Central memory CD4-positive, alpha-beta T cell (primary cell): ENCODE data around the gene TRIP12.
"Not testable (repeated sequence)": the region's sequence is repeated elsewhere in the genome, so short reads cannot be mapped to it uniquely, and the experiment has no call there.

Source experiments
- DNase-seq: peaks from one replicate; pipeline ENCODE4 v3.0.0; 2022

Gene TRIP12

DNA sequence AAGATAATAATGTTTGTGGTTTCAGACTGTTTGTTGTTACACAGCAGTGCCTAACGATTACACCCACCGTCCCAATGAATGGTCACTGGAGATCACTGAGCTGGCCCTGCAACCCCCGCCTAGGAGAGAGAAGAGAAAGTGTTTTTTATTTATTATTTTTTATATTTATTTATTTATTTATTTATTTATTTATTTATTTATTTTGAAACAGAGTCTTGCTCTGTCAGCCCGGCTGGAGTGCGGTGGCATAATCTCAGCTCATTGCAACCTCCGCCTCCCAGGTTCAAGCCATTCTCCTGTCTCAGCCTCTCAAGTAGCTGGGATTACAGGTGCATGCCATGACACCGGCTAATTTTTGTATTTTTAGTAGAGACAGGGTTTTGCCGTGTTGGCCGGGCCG, 164.3 kb downstream of the TRIP12 start:
- DNase-seq = not testable (repeated sequence)

DNA sequence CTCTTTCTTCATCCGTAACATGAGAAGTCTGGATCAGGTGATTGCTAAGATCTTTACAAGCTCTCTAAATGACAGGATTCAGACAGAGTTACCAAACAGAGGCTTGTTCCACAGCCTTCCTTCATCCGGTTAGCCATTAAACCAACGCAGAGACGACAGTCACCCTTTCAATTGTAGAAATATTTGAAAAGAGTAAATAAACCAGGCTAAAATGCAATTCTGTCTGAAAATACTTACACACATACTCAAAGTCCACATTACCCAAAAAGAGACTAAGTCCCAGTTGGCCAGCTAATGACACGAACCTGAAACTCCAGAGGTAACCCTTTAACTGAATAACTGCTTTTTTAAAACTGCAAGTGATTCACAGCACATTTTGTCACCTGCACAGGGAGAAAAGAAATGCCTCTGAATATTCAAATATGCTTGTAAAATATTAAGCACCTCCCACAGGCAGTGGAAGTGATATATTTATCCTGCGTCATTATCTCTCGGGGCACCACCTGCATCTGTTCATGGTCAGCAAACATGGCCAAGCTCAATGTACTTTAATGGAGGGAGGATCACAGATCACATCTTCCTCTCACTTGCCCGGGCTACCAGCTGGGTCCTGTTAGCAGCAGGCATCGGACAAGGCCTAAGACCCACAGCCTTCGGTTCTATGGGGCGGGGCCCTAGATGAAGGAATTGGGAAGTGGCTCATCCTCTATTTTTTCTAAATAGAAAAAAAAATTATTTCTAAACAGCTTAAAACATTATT, 168.7 kb downstream of the TRIP12 start:
- no peak for DNase-seq

- DNase-seq = no peak
These were observed 172.0 kb downstream of the TRIP12 start for GRCh38 chr2:229749779-229750178.

DNA sequence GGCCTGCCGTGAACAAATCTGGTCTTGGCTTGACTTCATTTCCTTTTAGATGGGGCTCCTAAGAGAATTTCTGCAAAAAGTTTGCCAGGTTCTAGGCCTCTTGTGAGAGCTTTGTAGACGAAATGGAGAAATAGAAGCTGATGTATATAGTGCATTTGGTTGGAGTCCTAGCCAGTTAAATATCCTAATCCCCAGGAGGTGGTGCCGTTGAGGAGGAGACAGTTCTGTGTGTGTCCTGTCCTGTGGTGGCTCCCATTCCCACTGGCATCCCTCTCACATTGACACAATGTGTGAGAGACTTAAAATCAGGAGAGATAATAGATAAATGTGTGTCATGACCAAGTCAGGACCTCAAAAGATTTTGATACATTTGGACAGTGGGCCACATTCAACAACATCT, 172.9 kb downstream of the TRIP12 start:
- DNase-seq = no peak

GRCh38 chr2:229742691-229743090, 179.1 kb downstream of the TRIP12 start:
- not testable (repeated sequence) for DNase-seq

DNA sequence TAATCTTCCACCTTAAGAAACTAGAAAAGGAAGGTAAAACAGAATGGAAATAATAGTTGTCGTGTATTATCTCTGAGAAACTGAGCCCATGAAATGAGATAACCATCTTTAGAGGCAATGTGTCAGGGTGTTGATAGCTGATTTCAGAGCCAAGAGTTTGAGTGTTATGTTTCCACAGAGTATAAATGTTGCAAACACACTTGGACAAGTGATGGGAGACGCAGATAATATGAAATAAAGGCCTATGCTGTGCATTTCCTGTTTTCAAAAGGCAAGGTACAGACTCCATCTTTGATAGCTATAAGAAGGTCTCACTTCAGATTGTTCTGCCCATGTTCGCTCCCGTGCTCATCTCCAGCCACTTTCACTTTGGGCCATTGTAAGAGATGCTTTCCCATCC, 181.5 kb downstream of the TRIP12 start:
- DNase-seq = no peak

DNA sequence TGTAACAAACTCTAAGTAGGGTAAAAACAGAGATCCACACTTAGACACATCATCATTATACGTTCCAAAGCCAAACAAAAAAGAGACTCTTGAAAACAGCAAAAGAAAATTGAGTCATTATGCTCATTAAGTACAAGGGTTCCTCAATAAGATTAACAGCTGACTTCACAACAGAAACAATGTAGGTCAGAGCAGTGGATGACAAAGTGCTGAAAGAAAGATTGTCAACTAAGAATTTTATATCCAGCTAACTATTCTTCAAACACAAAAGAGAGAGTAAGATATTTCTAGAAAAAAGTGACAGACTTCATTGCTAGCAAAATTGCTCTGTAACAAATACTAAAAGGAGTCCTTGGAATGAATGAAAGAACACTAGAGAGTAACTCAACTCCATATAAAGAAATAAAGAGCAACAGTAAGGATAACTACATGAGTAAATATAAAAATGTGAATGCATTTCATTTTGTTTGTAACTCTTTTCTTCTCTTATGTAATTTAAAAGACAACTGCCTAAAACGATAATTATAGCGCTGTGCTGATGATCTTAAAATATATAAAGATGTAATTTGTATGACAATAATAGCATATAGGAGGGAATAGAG, 183.7 kb downstream of the TRIP12 start:
- no peak for DNase-seq

- DNase-seq = no peak
These were observed 187.4 kb downstream of the TRIP12 start for GRCh38 chr2:229734410-229734809.

DNA sequence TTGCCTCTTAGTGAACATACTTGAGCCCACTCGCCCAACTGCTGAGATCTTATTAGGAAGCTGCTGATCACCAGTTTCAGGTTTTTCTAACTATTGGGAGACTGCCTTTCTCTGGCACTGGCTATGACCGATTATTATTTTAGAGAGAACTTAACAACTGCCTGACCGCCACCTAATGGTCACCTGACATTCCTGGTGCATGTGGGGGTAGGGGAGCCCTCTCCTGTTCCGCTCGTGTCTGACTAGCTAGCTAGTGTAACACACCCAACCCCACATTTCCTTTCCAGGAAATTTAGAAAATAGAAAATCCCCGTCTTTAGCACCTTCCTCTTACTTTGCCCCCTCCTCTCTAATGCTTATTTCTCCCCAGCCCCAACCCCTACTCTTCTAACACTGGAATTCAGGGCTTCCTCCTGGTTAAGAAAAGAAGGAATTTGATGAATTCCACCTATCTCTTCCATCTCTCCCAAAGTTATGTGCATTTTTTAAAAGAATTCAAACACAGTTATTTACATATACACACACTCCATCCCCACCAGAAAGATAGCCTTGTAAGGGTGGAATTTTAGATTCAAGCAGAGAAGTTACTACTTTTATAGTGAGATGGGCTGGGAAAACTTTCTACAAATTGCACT, 188.1 kb downstream of the TRIP12 start:
- no peak for DNase-seq

DNA sequence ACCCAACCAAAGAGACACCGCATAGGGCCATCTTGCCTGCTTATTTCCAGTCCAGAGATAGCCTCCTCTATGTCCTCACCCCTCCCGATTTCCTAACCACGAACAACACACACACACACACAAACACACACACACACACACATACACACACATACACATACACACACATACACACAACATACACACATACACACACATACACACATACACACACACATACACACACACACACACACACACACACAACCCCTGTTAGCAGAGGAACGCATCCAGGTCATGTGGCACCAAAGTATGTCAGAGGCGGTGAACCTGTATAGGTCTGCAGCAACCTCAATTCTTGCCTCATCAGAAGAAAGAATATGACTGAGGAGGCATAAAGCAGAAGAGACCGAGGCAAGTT, 188.9 kb downstream of the TRIP12 start:
- no peak for DNase-seq

- DNase-seq = no peak
These were observed 189.9 kb downstream of the TRIP12 start for GRCh38 chr2:229731916-229732315.

DNA sequence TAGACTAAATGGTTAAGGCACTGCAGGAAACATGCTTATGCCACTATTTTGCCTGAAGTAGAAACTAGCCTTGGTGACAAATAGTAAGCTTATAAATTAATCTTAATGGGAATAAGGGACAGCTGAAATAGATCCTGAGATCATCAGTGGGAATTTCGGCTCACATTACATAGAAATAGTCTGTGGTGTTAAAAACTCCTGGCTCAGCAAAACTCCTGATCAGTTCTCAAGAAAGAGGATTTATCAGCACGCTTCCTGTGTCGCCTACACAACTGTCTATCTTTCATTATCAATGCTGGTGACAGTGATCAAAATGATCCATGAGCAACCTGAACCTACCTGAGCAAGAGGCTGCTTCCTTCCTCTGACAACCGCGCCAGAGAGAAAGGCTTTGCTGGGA, 190.4 kb downstream of the TRIP12 start:
- DNase-seq = no peak

- no peak for DNase-seq
These were observed 193.4 kb downstream of the TRIP12 start for GRCh38 chr2:229728370-229728769.

DNA sequence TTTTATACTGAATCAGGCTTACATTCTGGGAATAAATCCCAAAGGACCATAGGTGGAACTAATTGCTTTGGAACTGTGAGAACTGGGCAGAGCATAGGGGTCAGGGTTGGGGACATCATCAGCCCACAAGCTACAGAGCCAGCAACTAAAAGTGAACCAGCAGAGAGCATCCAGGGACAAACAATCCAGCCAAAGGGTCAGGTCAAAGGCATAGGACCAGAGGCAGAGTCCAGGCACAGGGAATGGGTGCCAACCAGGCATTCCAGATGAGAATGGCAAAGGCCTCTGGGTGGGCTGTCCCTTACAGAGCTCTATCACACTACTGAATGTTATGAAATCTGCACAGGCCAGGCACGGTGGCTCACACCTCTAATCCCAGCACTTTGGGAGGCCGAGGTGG, 195.2 kb downstream of the TRIP12 start:
- DNase-seq = no peak

- no peak for DNase-seq
These were observed 195.9 kb downstream of the TRIP12 start for GRCh38 chr2:229725716-229726574.

- not testable (repeated sequence) for DNase-seq
These were observed 198.6 kb downstream of the TRIP12 start for GRCh38 chr2:229723192-229723591.

DNA sequence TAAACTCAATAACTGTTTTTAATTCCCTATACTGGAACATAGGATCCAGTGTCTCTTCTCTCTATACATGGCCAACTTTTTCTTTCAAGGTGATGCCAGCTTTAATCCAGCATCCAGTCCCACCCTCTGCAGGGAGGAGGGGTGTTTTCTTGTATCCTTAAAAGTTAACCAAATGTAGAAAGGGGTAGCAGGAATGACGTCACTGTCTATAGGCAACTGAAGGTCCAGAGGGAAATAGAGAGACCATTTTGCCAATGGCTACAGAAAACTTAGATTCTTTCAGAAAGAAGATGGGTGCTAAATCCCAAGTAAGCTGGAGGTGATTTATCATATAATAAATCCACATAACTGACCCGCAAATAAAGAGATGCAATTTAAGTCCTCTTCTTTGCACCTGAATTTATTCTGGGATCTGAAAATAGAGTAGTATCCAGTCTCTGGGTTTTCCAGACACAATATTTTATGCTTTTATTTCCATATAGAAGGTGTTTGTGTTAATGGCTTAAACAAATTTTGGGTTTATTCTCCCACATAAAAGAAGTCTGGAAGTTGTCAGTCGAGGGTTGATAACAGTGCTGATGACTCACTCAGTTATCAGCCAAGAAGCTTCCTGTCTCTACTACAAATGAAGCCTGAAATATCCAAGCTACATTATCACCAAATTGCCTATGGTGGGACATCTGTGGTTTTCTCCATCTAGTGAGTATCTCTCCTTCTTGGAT, 201.7 kb downstream of the TRIP12 start:
- DNase-seq = no peak

DNA sequence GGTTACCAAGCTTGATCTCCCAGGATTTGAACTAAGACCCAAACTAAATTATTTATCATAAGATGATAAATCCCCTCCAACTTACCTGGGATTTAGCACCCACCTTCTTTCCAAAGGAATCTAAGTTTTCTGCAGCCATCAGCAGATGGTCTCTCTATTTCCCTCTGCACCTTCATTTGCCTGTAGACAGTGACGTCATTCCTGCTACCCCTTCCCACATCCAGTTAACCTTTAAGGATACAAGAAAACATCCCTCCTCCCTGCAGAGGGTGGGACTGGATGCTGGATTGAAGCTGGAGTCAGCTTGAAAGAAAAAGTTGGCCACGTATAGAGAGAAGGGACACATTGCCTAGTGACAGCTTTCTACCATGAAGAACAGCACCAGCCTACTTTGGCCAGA, 203.8 kb downstream of the TRIP12 start:
- DNase-seq = no peak

DNA sequence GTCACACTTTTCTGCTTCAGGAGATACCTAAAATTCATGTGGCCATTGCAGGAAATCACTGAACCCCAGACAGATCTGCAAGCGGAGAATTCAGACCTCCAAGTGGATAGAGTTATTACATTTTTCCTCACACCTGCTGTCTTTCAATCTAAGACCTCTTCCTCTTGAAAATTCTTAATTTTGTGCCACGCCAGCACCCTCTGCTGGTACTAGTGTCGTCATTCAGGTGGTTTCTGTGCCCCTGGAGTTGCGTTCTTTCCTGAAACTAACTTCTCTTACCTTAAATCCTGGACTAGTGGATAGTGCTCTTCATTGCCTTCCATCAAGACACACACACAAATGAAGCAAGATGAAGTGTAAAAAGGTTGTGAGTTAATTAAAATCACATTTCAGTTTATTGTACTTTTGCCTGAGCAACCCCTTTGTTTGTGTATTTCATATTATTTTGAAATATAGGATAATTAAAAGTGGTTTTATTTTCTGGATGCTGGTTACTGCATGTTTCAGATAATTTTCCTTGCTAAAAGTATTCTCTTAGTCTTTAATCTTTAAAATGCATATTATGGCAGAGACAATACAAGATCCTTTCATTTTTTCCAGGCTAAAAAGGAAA, 205.8 kb downstream of the TRIP12 start:
- DNase-seq = no peak

DNA sequence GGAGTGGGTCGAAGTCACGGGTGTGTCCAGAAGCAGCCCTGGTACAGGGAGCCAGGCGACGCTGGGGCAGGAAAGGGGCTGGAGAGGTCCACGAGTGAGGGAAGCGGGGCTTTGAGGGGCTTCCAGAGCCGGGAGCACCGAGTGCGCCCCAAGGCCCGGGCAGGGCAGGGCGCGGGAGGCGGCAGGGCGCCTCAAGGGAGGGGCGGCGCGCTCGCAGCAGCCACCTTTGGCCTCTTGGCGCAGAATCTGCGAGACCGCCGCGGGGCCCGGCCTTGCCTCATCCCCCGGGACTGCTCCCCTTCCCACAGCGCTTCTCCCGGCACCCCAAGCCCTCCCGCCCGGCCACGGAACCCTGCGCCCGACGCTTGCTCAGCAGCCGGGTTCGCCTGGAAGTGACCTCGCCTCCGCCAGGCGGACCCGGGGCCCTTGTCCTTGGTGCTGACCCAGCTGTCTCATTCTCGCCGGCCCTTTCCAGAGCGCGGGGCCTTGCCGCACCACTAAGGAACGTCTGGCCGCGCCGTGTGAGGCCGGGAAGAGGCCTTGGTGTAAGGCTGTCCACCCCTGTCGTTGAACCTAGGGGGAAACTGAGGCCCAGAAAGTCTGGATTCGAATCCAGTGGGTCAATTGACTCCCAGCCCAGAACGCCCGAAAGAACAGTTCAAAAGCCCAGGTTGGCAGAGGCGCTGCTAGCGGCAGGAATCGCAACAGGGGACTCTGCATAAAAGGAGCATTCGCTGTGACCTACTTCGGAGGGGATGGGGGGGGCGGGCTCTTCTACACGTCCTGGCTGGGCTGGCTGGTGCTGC, 206.9 kb downstream of the TRIP12 start:
- DNase-seq = no peak

- peak; percentile 30 for DNase-seq
These were observed 207.6 kb downstream of the TRIP12 start, which contains the start of gene DNER for GRCh38 chr2:229714080-229714735. Gene DNER, minus strand, starts transcription at chr2:229714555. Its CDS starts 132 bp downstream, at chr2:229714423.
